IMR-90 (cell line): Measurements from ENCODE around the gene ZFR. TPM values are rescaled to one million over a fixed set of nuclear protein-coding genes. Genes with fewer than 3 reads are reported as not detected.
A peak's percentile ranks its signal among the peaks of the same experiment; 100 is the strongest.

Experiments
- ATAC-seq: fragments of 200-7000 bp; cut with Tn5 transposase; 2 replicates; pipeline ENCODE4 v1.9.1; 2020; ENCODE audit warnings: low read depth, mild to moderate bottlenecking, moderate library complexity
- BruUV-seq: library from RNA; stranded (reverse); fragments of 400-500 nt; replicated peaks from 2 replicates; lab custom pipeline; 2021; lab: Mats Ljungman, UMichigan
- CTCF ChIA-PET: fragments of 300-600 bp; formaldehyde crosslinking; extraction: SDS; loops from one replicate; lab custom pipeline; 2021; ENCODE audit warnings: antibody characterized with exemption; lab: Yijun Ruan, JAX
- POLR2A ChIA-PET: fragments of 300-600 bp; sonication (Branson Sonifier 250); formaldehyde crosslinking; loops from one replicate; lab custom pipeline; 2022; ENCODE audit warnings: antibody characterized with exemption; ENCODE audit not compliant: unreplicated experiment; lab: Charles Lee
- DNase-seq: peaks from one replicate; pipeline ENCODE4 v3.0.0; 2013
- H2AFZ ChIP-seq: replicated peaks from 2 replicates; pipeline ENCODE3; 2013; ENCODE audit warnings: low read length, mild to moderate bottlenecking; ENCODE audit not compliant: poor library complexity
- H2AK5ac ChIP-seq: 2 replicates; pipeline ENCODE4 v1.6.1; 2013; ENCODE audit warnings: low read depth, low read length, inconsistent platforms
- H2AK9ac ChIP-seq: replicated peaks from 2 replicates; pipeline ENCODE3; 2013; ENCODE audit warnings: mild to moderate bottlenecking, low read depth, low read length, moderate library complexity; ENCODE audit not compliant: poor library complexity
- H2BK120ac ChIP-seq: 2 replicates; pipeline ENCODE4 v1.6.1; 2013; ENCODE audit warnings: low read depth, low read length, inconsistent platforms
- H2BK15ac ChIP-seq: 3 replicates; pipeline ENCODE4 v1.6.1; 2013; ENCODE audit warnings: low read depth, low read length, inconsistent platforms
- H2BK20ac ChIP-seq: 2 replicates; pipeline ENCODE4 v1.6.1; 2013; ENCODE audit warnings: low read depth, mild to moderate bottlenecking, inconsistent platforms, low read length, moderate library complexity
- H2BK5ac ChIP-seq: 2 replicates; pipeline ENCODE4 v1.6.1; 2013; ENCODE audit warnings: mild to moderate bottlenecking, low read depth, low read length, inconsistent platforms; ENCODE audit not compliant: poor library complexity, severe bottlenecking
- H3K14ac ChIP-seq: replicated peaks from 2 replicates; pipeline ENCODE4 v1.6.1; 2013; ENCODE audit warnings: low read depth, low read length, inconsistent platforms
- H3K18ac ChIP-seq: 2 replicates; pipeline ENCODE4 v1.6.1; 2013; ENCODE audit warnings: low read depth, low read length, control low read depth
- H3K23ac ChIP-seq: 2 replicates; pipeline ENCODE4 v1.6.1; 2013; ENCODE audit warnings: low read depth, low read length, inconsistent platforms
- H3K27ac ChIP-seq: 2 replicates; pipeline ENCODE4 v1.5.1; 2013; ENCODE audit warnings: mild to moderate bottlenecking, control low read depth, low read length; ENCODE audit not compliant: insufficient read depth
- H3K27me3 ChIP-seq: 2 replicates; pipeline ENCODE4 v1.6.1; 2013; ENCODE audit warnings: low read length; ENCODE audit not compliant: control insufficient read depth, insufficient read depth
- H3K36me3 ChIP-seq: 2 replicates; pipeline ENCODE4 v1.6.1; 2013; ENCODE audit warnings: low read length, mixed read lengths; ENCODE audit not compliant: control insufficient read depth, insufficient read depth
- H3K4ac ChIP-seq: 2 replicates; pipeline ENCODE4 v1.6.1; 2013; ENCODE audit warnings: low read depth, low read length, inconsistent platforms
- H3K4me1 ChIP-seq: 2 replicates; pipeline ENCODE4 v1.6.1; 2013; ENCODE audit warnings: low read length, mixed read lengths; ENCODE audit not compliant: control insufficient read depth, insufficient read depth
- H3K4me2 ChIP-seq: 2 replicates; pipeline ENCODE4 v1.6.1; 2013; ENCODE audit warnings: low read depth, mild to moderate bottlenecking, control low read depth, low read length, moderate library complexity
- H3K4me3 ChIP-seq: 2 replicates; pipeline ENCODE4 v1.5.1; 2013; ENCODE audit warnings: low read depth, mild to moderate bottlenecking, control low read depth, low read length, moderate library complexity; ENCODE audit not compliant: insufficient read depth
- H3K56ac ChIP-seq: 2 replicates; pipeline ENCODE4 v1.6.1; 2013; ENCODE audit warnings: low read length, inconsistent platforms; ENCODE audit not compliant: insufficient read depth; ENCODE audit errors: extremely low read depth
- H3K79me1 ChIP-seq, 2 experiments: 2 replicates each; pipeline ENCODE4 v1.6.1; 2013; ENCODE audit warnings: low read length in 2 of 2, inconsistent platforms in 1 of 2, low read depth in 1 of 2
- H3K9ac ChIP-seq: 2 replicates; pipeline ENCODE4 v1.6.1; 2013; ENCODE audit warnings: low read depth, low read length, control low read depth
- H3K9me1 ChIP-seq: 2 replicates; pipeline ENCODE4 v1.6.1; 2013; ENCODE audit warnings: low read length, inconsistent platforms; ENCODE audit not compliant: insufficient read depth
- H3K9me3 ChIP-seq: 2 replicates; pipeline ENCODE4 v1.6.1; 2013; ENCODE audit warnings: low read length; ENCODE audit not compliant: control insufficient read depth, insufficient read depth
- H4K20me1 ChIP-seq: 2 replicates; pipeline ENCODE4 v1.6.1; 2013; ENCODE audit warnings: low read length, inconsistent platforms; ENCODE audit not compliant: insufficient read depth
- H4K5ac ChIP-seq: 2 replicates; pipeline ENCODE4 v1.6.1; 2013; ENCODE audit warnings: mild to moderate bottlenecking, low read depth, low read length, control low read depth
- H4K8ac ChIP-seq, 2 experiments: 2 replicates each; pipeline ENCODE4 v1.6.1; 2013; ENCODE audit warnings: low read depth in 2 of 2, low read length in 2 of 2, control low read depth in 1 of 2, inconsistent platforms in 1 of 2
- H4K91ac ChIP-seq: 2 replicates; pipeline ENCODE4 v1.6.1; 2013; ENCODE audit warnings: low read depth, low read length, inconsistent platforms; ENCODE audit not compliant: insufficient read depth
- CEBPB ChIP-seq: IDR thresholded peaks from 2 replicates; pipeline ENCODE4 v1.6.1; 2012; ENCODE audit warnings: low read depth, low read length, improper control_type of control experiment
- ELK1 ChIP-seq: fragments of 150-350 bp; IDR thresholded peaks from 2 replicates; pipeline ENCODE4 v1.6.1; 2016; ENCODE audit warnings: low read depth, mild to moderate bottlenecking, low read length, moderate library complexity, borderline replicate concordance
- MAZ ChIP-seq: IDR thresholded peaks from 2 replicates; pipeline ENCODE4 v1.6.1; 2012; ENCODE audit warnings: low read depth, mild to moderate bottlenecking, low read length, improper control_type of control experiment, moderate library complexity, borderline replicate concordance
- NFE2L2 ChIP-seq: fragments of 150-350 bp; IDR thresholded peaks from 2 replicates; pipeline ENCODE4 v1.6.1; 2016; ENCODE audit warnings: low read depth, mild to moderate bottlenecking, low read length
- POLR2A ChIP-seq: IDR thresholded peaks from 2 replicates; pipeline ENCODE4 v1.6.1; 2012; ENCODE audit warnings: mild to moderate bottlenecking, low read depth, low read length
- RAD21 ChIP-seq: IDR thresholded peaks from 2 replicates; pipeline ENCODE4 v1.6.1; 2012; ENCODE audit warnings: low read length, improper control_type of control experiment
- SMC3 ChIP-seq: fragments of 150-350 bp; IDR thresholded peaks from 2 replicates; pipeline ENCODE4 v1.6.1; 2016; ENCODE audit warnings: low read depth, mild to moderate bottlenecking, antibody characterized with exemption, low read length, moderate library complexity
- WGBS, 2 experiments: methylation state at CpG; one replicate each; pipeline versions ENCODE4 v1.1.5 to v1.1.7; 2013; ENCODE audit warnings: missing lambda C conversion rate in 2 of 2; ENCODE audit not compliant: insufficient read length in 1 of 2; ENCODE audit errors: extremely low coverage in 2 of 2; 5-methylcytosine and 5-hydroxymethylcytosine counted together
- dilution Hi-C: fragments of 300-500 bp; cut with HindIII; formaldehyde crosslinking; loops from one replicate; pipeline ENCODE4 v1.14.3; 2018; ENCODE audit warnings: low sequenced_read_pairs; ENCODE audit not compliant: unreplicated experiment
- in situ Hi-C: fragments of 300-500 bp; cut with MboI; formaldehyde crosslinking; loops from 3 replicates; pipeline ENCODE4 v1.14.3; 2019; ENCODE audit warnings: low sequenced_read_pairs, inconsistent platforms, mixed read lengths
- intact Hi-C: fragments of 100-400 bp; cut with micrococcal nuclease; formaldehyde crosslinking; loops from 2 replicates; pipeline ENCODE4 v1.10.0; 2022
- polyA plus RNA-seq, 3 experiments: library from polyadenylated mRNA; depleted of rRNA; stranded (reverse); fragments of >200 nt; gene quantifications; 2 replicates each; pipeline ENCODE4 v1.2.3, GENCODE V29; 2012; ENCODE audit warnings: low replicate concordance in 1 of 3
- total RNA-seq: library from RNA; depleted of rRNA; stranded (reverse); fragments of >200 nt; gene quantifications from 2 replicates; pipeline ENCODE4 v1.2.3, GENCODE V29; 2012

The ZFR gene
- total and polyA plus RNA-seq, 2 of the 4 experiments (the other 2 are of a cell fraction): 30.4 to 81.4 TPM

GRCh38 chr5:32419791-32420190 lies 24.7 kb downstream of the ZFR start:
- dilution Hi-C loops (no loop called here), intact Hi-C loops (no loop called here), in situ Hi-C loops (no loop called here)
- Histone ChIP-seq H2AFZ (no peak overlapping the region), H3K4me2 (no peak overlapping the region), H3K56ac (no peak overlapping the region), H3K14ac (no peak overlapping the region), H3K18ac (no peak overlapping the region), H2BK120ac (no peak overlapping the region), H4K91ac (no peak overlapping the region), H2AK9ac (no peak overlapping the region), H3K9me3 (no peaks in the 10 kb centered on the region), H3K23ac (no peak overlapping the region), H3K27me3 (no peaks in the 10 kb centered on the region), H2BK15ac (no peak overlapping the region), H3K79me1 (peaks cover 21 to 54% of the 10 kb centered on the region in 2 experiments; a peak in 3 of 4 replicates), H3K27ac (no peak overlapping the region), H2BK5ac (no peak overlapping the region), H4K5ac (no peak overlapping the region; the same call in 1 of the 2 replicates), H4K8ac (no peak overlapping the region), H4K20me1 (peaks cover 41% of the 10 kb centered on the region), H3K36me3 (peaks cover 23% of the 10 kb centered on the region), H3K4me1 (peaks cover 5% of the 10 kb centered on the region), H3K9ac (no peak overlapping the region), H3K9me1 (peaks cover 3% of the 10 kb centered on the region), H2BK20ac (no peak overlapping the region), H2AK5ac (no peak overlapping the region), H3K4ac (no peak overlapping the region), H3K4me3 (no peak overlapping the region)
- DNase-seq: no peak
- ChIA-PET POLR2A (no interaction called here), CTCF (interaction anchor here (1.1 kb wide), 1 partner anchor 9 kb away, joined by 3 read pairs; no protein-coding TSS in a partner anchor)
- no TSS peak for BruUV-seq
- no CpG with 5 or more reads among the region's 2 CpGs for WGBS, 2 experiments
- TF ChIP-seq SMC3: no peak
- no peak for TF ChIP-seq NFE2L2
- no peak for TF ChIP-seq ELK1
- no peak for TF ChIP-seq MAZ
- TF ChIP-seq CEBPB: no peak
- TF ChIP-seq POLR2A: no peak
- TF ChIP-seq RAD21: no peak
- ATAC-seq: peak; percentile 13; the same call in 1 of the 2 replicates
